GM12872 (cell line): ENCODE measurements around the gene VPS45.

Experiments used
- CTCF ChIP-seq: IDR thresholded peaks from 3 replicates; pipeline ENCODE4 v1.5.1; 2011; ENCODE audit warnings: low read depth, mild to moderate bottlenecking, low read length, moderate library complexity; ENCODE audit not compliant: insufficient read depth

VPS45 gene

DNA sequence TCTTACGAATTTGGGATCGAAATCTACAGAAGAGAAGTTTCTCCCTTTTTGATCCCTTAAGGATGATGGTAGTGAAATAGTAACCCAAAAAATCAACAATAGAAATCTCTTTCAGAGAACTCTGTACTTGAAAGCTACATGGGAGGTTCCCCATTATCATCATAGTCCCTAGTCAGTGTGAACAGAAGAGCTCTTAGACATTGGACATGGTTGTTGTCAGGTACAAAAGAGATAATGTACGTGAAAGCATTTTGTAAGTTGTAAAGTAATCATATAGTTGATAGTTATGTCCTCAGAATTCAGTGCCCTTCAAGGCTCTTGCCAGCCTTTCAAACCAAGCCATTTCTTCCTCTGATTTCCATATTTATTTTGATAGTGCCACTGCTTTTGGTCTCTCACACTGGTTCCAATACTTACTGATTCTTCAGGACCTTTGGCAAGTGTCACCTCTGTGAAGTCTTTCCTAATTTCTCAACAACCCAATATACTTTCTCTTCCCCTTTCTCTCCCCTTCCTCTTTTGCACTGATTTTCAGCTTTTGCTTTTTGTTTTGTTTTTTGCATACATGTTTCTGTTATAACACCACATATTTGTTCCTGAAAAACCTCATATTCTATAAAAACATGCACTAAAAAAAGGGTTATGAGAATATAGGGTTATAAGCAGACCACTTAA, 22.4 kb downstream of the VPS45 start:
- no peak for TF ChIP-seq CTCF

GRCh38 chr1:150092180-150092791, 24.7 kb downstream of the VPS45 start:
- no peak for TF ChIP-seq CTCF

DNA sequence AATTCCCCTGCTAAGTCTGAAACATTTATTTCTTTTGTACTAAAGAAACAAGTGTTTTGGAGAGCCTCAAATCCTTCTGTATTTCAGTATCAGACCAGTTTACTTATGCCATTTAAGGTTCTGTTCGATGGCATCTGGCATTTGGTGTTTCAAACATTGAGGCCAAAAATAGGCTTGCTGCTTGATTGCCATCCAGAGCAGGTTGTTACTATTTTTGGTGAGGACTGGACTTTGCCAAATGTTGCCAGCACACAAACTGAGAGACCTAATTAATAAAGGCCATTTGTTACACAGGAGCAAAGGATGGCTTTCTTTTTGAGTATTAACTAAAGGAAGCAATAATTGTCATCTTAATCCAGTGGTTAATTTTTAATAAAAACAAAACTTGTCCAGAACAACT, 26.2 kb downstream of the VPS45 start:
- TF ChIP-seq CTCF: no peak

DNA sequence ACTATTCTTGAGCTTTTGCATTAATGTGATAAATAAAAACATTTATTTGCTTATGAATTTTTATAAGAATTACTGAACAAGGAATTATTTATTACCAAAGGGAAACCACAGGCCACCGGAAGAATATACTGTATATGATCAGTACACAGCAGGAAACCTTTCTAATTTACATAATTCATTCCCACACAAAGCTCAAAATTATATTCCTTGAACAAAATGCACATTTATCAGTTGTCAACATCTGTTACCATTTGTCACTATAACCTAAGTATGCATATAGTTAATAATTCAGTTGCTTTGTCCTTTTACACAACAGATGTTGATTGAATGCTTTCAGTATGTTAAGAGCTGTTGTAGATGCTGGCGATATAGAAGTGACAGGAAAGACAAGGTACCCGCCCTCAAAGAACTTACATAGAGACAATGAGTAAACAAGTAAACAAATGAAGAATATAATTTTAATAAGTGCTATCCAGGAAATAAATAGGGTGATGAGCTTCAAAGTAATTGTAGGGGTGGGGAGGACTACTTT, 27.2 kb downstream of the VPS45 start:
- TF ChIP-seq CTCF: no peak

DNA sequence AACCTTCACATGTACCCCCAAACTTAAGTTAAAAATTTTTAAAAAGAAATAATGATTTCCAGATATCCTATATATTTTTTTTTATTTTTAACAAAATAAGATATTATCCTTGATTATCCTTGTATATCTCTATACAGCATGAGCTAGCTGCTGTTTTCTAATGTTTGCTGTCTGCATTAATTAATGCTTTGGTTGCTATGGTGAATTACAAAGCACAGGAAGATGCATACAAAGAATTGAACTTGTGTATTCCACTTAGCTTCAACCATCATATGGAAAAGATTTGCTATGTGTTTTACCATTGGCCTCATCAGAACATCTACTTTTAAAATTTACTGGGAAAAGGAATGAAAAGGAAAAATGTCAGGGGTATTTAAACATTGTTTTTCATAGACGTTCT, 35.4 kb downstream of the VPS45 start:
- TF ChIP-seq CTCF: no peak

GRCh38 chr1:150106341-150106740, 38.8 kb downstream of the VPS45 start:
- TF ChIP-seq CTCF: no peak

GRCh38 chr1:150109586-150109985, 42.0 kb downstream of the VPS45 start:
- TF ChIP-seq CTCF: no peak
